Measurements from ENCODE around the gene SMPD3.

DNA sequence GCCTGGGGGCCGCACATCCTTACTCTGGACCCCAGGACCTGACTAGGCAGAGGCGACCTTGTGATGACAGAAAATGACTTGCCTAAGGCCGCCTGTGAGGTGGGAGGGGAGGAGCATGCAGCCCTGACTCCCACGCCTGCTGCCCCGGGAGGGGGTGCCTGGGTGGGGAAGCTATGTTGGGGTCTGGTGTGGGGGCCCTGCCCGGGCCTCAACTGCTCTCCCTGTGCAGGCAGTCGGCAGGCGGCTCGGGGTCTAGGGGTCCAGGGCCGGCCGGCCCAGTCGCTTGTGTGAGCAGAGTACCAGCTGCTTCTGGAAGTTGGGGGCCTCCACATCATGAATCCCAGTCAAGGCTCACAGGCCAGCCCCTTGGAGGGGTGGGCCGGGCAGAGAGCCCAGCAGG, 89.4 kb downstream of the SMPD3 start:
- TF ChIP-seq GATA2 (IDR thresholded peaks at IDR 0.05; ENCODE audit: low read depth, low read length): no peak
- TF ChIP-seq GATA3 (IDR thresholded peaks at IDR 0.05; ENCODE audit: low read depth, low read length): no peak
